Astrocyte (in vitro differentiated cells and primary cell): ENCODE results near the gene CLCNKA. TPM values are rescaled to one million over a fixed set of nuclear protein-coding genes. Genes with fewer than 3 reads are reported as not detected.

Source experiments
- DNase-seq: peaks from one replicate; pipeline ENCODE4 v3.0.0-alpha.2; 2010; ENCODE audit warnings: low read depth
- FAIRE-seq: peaks from 2 replicates; lab custom pipeline; 2011; peaks lifted over from hg19 to GRCh38; lab: Jason Lieb, UNC
- H2AFZ ChIP-seq: 2 replicates; pipeline ENCODE4 v1.6.0; 2012; ENCODE audit warnings: low read depth, low read length, inconsistent platforms
- H3K27ac ChIP-seq: 2 replicates; pipeline ENCODE4 v1.5.1; 2011; ENCODE audit warnings: low read depth, low read length, inconsistent platforms
- H3K27me3 ChIP-seq: 2 replicates; pipeline ENCODE4 v1.6.0; 2011; ENCODE audit warnings: low read length, inconsistent platforms; ENCODE audit not compliant: insufficient read depth
- H3K36me3 ChIP-seq: 2 replicates; pipeline ENCODE4 v1.5.1; 2011; ENCODE audit warnings: low read length, inconsistent platforms; ENCODE audit not compliant: insufficient read depth
- H3K4me1 ChIP-seq: 2 replicates; pipeline ENCODE4 v1.5.1; 2011; ENCODE audit warnings: low read length, inconsistent platforms; ENCODE audit not compliant: insufficient read depth
- H3K4me2 ChIP-seq: 2 replicates; pipeline ENCODE4 v1.6.0; 2012; ENCODE audit warnings: low read length, inconsistent platforms
- H3K4me3 ChIP-seq: 2 replicates; pipeline ENCODE4 v1.5.1; 2011; ENCODE audit warnings: low read depth, mild to moderate bottlenecking, low read length, inconsistent platforms; ENCODE audit not compliant: insufficient read depth
- H3K79me2 ChIP-seq: 2 replicates; pipeline ENCODE4 v1.6.0; 2012; ENCODE audit warnings: mild to moderate bottlenecking, low read length, inconsistent platforms; ENCODE audit not compliant: insufficient read depth
- H3K9ac ChIP-seq: 2 replicates; pipeline ENCODE4 v1.6.0; 2012; ENCODE audit warnings: mild to moderate bottlenecking, low read length, inconsistent platforms
- H3K9me3 ChIP-seq: 2 replicates; pipeline ENCODE4 v1.5.1; 2012; ENCODE audit warnings: low read depth, mild to moderate bottlenecking, low read length, inconsistent platforms; ENCODE audit not compliant: insufficient read depth
- H4K20me1 ChIP-seq: 2 replicates; pipeline ENCODE4 v1.6.0; 2012; ENCODE audit warnings: low read length, inconsistent platforms; ENCODE audit not compliant: insufficient read depth
- H3K27ac Mint-ChIP-seq: one replicate; pipeline ENCODE4 v1.8.0; 2021; ENCODE audit warnings: mild to moderate bottlenecking, mixed read lengths; ENCODE audit not compliant: unreplicated experiment
- H3K27me3 Mint-ChIP-seq: one replicate; pipeline ENCODE4 v1.8.0; 2021; ENCODE audit warnings: low read depth, mixed read lengths; ENCODE audit not compliant: unreplicated experiment
- H3K36me3 Mint-ChIP-seq: one replicate; pipeline ENCODE4 v1.8.0; 2021; ENCODE audit warnings: low read depth, mixed read lengths; ENCODE audit not compliant: unreplicated experiment
- H3K4me1 Mint-ChIP-seq: one replicate; pipeline ENCODE4 v1.8.0; 2021; ENCODE audit warnings: low read depth, mixed read lengths; ENCODE audit not compliant: unreplicated experiment
- H3K4me3 Mint-ChIP-seq: one replicate; pipeline ENCODE4 v1.8.0; 2021; ENCODE audit warnings: mild to moderate bottlenecking, moderate library complexity, mixed read lengths; ENCODE audit not compliant: unreplicated experiment
- H3K9me3 Mint-ChIP-seq: one replicate; pipeline ENCODE4 v1.8.0; 2021; ENCODE audit warnings: mild to moderate bottlenecking, mixed read lengths; ENCODE audit not compliant: unreplicated experiment
- CTCF ChIP-seq: IDR thresholded peaks from 2 replicates; pipeline ENCODE4 v1.5.1; 2011; ENCODE audit warnings: low read depth, mild to moderate bottlenecking, inconsistent platforms, low read length, moderate library complexity; ENCODE audit not compliant: insufficient read depth
- EZH2 ChIP-seq: IDR thresholded peaks from 2 replicates; pipeline ENCODE4 v1.6.1; 2012; ENCODE audit warnings: mild to moderate bottlenecking, low read length, inconsistent platforms; ENCODE audit not compliant: insufficient read depth
- total RNA-seq: library from RNA; stranded (reverse); gene quantifications from 2 replicates; pipeline ENCODE4 v1.2.1, GENCODE V29; 2021

The CLCNKA gene
- total RNA-seq, 1 donor from 2014 or later: 0.16 TPM

- Histone ChIP-seq H2AFZ (no peak overlapping the region), H4K20me1 (no peaks in the 10 kb centered on the region), H3K27me3 (no peaks in the 10 kb centered on the region), H3K4me2 (no peak overlapping the region), H3K27ac (no peak overlapping the region), H3K9me3 (no peaks in the 10 kb centered on the region), H3K4me1 (peaks cover 9% of the 10 kb centered on the region), H3K79me2 (no peaks in the 10 kb centered on the region), H3K36me3 (no peaks in the 10 kb centered on the region), H3K4me3 (no peak overlapping the region), H3K9ac (no peak overlapping the region)
- no peak for TF ChIP-seq CTCF
- no peak for TF ChIP-seq EZH2
- Mint-ChIP-seq H3K27ac (no peak overlapping the region), H3K4me3 (no peak overlapping the region), H3K27me3 (peaks cover 8% of the 10 kb centered on the region), H3K36me3 (no peaks in the 10 kb centered on the region), H3K9me3 (no peaks in the 10 kb centered on the region), H3K4me1 (no peaks in the 10 kb centered on the region)
- FAIRE-seq (no peak), DNase-seq (no peak)
Measured at GRCh38 chr1:16083486-16083885, 61.6 kb downstream of the CLCNKA start.

Other genes starting within 250 kb of the CLCNKA start
- gene UQCRHL, start 214.4 kb upstream of the CLCNKA start, total RNA-seq: 1.3 and 1.7 TPM in 2 replicates
- 33.2 and 35.0 TPM in 2 replicates for gene SPEN, start 174.3 kb upstream of the CLCNKA start, total RNA-seq
- 28.1 and 28.8 TPM in 2 replicates for gene ZBTB17, start 45.9 kb upstream of the CLCNKA start, total RNA-seq
- gene SRARP, start 17.8 kb upstream of the CLCNKA start, total RNA-seq: not detected in 2 replicates
- 0.45 and 0.55 TPM in 2 replicates for gene HSPB7, start 4.0 kb upstream of the CLCNKA start, total RNA-seq
- 0.36 and 0.64 TPM in 2 replicates for gene CLCNKB, start 21.7 kb downstream of the CLCNKA start, total RNA-seq
- 0.11 and 0.38 TPM in 2 replicates for gene FAM131C, start 51.6 kb downstream of the CLCNKA start, total RNA-seq
- gene EPHA2, start 134.0 kb downstream of the CLCNKA start, total RNA-seq: 117 and 140 TPM in 2 replicates
- 5.7 and 7.4 TPM in 2 replicates for gene ARHGEF19, start 190.6 kb downstream of the CLCNKA start, total RNA-seq
- 8.2 and 8.6 TPM in 2 replicates for gene CPLANE2, start 215.1 kb downstream of the CLCNKA start, total RNA-seq